GM12873 (cell line): Measurements from ENCODE around the gene SLC9C1.

Source experiments
- CTCF ChIP-seq: IDR thresholded peaks from 2 replicates; pipeline ENCODE4 v1.5.1; 2012; ENCODE audit warnings: low read depth, mild to moderate bottlenecking, moderate library complexity, low read length, control low read depth; ENCODE audit not compliant: insufficient read depth; ENCODE audit errors: missing control alignments

SLC9C1 gene

GRCh38 chr3:112122870-112123269, 171.1 kb downstream of the SLC9C1 start:
- no peak for TF ChIP-seq CTCF

GRCh38 chr3:112121577-112122547, 172.2 kb downstream of the SLC9C1 start:
- TF ChIP-seq CTCF = no peak

GRCh38 chr3:112119962-112120836, 173.8 kb downstream of the SLC9C1 start:
- no peak for TF ChIP-seq CTCF

- TF ChIP-seq CTCF = peak; percentile 49
These were observed 176.0 kb downstream of the SLC9C1 start for GRCh38 chr3:112117841-112118571.

GRCh38 chr3:112117415-112117814, 176.6 kb downstream of the SLC9C1 start:
- no peak for TF ChIP-seq CTCF

GRCh38 chr3:112116748-112117186, 177.2 kb downstream of the SLC9C1 start:
- TF ChIP-seq CTCF = no peak
